GM19395 (cell line): Measurements from ENCODE around the gene VPS16.
"Not testable (repeated sequence)": the region's sequence is repeated elsewhere in the genome, so short reads cannot be mapped to it uniquely, and the experiment has no call there.

Experiments
- ATAC-seq: cut with Tn5 transposase; IDR thresholded peaks from one replicate; pipeline ENCODE4 v1.9.1; 2021; ENCODE audit warnings: mild to moderate bottlenecking, moderate library complexity; ENCODE audit not compliant: unreplicated experiment

The VPS16 gene

GRCh38 chr20:2894221-2894620 lies 53.7 kb downstream of the VPS16 start:
- ATAC-seq = no peak

GRCh38 chr20:2895154-2895553 lies 54.6 kb downstream of the VPS16 start:
- not testable (repeated sequence) for ATAC-seq

DNA sequence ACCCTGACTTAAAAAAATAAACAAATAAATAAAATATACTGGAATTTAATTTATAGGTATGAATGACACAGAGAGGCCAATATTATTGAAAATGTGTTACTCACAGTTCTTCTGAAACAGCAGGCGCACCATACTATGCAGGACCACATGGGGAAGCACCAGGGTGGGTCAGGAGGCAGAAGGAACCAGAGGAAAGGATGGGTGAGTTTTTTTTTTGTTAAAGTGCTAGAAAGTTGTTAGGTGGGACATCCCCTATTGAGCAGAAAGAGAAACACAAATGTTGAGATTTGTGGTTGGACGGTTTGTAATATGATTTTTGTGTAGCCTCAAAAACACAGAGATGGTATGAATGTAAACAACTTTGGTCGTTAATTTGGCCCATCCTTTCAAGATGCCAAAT lies 58.7 kb downstream of the VPS16 start:
- ATAC-seq = no peak

DNA sequence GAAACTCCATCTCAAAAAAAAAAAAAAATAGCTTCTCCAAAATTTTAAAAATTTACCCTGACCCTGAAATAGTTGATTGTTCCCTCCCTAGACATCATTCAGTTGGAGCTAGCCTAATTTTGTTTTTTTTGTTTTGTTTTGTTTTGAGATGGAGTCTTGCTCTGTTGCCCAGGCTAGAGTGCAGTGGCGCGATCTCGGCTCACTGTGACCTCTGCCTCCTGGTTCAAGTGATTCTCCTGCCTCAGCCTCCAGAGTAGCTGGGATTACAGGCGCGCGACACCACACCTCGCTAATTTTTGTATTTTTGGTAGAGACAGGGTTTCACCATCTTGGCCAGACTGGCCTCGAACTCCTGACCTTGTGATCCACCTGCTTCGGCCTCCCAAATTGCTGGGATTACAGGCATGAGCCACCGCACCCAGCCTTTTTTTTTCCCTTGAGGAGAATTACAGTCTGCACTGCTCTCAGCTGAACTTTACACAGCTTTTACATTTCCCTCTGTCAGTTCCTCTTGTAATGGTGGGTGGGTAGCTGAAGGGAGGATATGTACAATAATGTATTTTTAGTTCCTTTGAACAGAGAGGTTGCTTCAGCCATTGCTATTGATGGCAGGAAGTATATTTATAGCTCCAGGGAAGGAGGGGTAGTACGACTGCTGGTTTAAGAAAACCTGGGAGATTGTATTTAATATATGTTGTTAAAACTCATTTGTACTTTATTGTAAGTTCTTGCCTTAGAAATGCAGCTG lies 60.5 kb downstream of the VPS16 start:
- no peak for ATAC-seq

DNA sequence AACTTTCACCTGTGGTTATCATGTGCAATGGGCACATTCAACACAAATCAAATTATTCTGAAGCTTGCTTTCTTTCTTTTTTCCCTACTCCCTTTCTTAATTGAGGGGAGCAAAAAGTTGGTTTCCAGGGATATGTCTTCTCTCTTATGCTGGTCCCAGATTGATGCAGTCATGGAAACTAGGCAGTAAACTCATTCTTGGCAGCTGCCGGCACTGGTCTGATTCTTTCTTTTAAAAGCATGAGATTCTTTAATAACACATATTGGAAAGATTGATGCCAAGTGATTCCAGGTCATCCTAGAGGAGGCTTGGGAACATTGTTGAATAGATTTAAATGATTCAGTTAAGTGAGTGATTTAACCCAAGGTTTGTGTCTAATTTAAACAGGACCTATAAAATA lies 61.7 kb downstream of the VPS16 start:
- ATAC-seq = no peak

GRCh38 chr20:2902818-2903217 lies 62.3 kb downstream of the VPS16 start:
- ATAC-seq = no peak

- no peak for ATAC-seq
Observed at GRCh38 chr20:2903686-2904085, 63.1 kb downstream of the VPS16 start.

GRCh38 chr20:2907519-2907918 lies 67.0 kb downstream of the VPS16 start:
- ATAC-seq = no peak

DNA sequence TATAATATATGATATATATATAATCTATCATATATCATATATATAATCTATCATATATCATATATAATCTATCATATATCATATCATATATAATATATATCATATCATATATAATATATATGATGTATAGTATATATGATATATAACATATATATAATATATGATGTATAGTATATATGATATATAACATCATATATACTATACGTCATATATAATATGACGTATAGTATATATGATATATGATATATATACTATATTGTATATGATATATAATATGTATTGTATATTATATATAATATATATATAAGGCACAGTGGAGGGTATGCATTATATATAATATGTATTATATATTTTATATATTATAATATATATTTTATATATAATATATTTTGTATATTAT lies 69.4 kb downstream of the VPS16 start:
- no peak for ATAC-seq

- no peak for ATAC-seq
Observed at GRCh38 chr20:2911200-2911599, 70.7 kb downstream of the VPS16 start.

- ATAC-seq = no peak
Observed at GRCh38 chr20:2914160-2914559, 73.6 kb downstream of the VPS16 start.
